ENCODE data around the gene DCXR. TPM values are rescaled to one million over a fixed set of nuclear protein-coding genes. Genes with fewer than 3 reads are reported as not detected.

Gene DCXR
- total RNA-seq, 4 donors from 2014 or later: 49.4 to 117 (median 71.3) TPM

- Histone ChIP-seq H3K9me3 (no peaks in the 10 kb centered on the region), H3K4me1 (no peaks in the 10 kb centered on the region), H3K27me3 (no peaks in the 10 kb centered on the region), H3K4me3 (no peak overlapping the region), H3K36me3 (no peaks in the 10 kb centered on the region), H3K27ac (peak overlapping the region; percentile 60 to 81 (median 66))
- WGBS, 2 donors (ENCODE audit: low coverage in 1 of 2): 80 to 84% methylated on average over 2 to 10 of the region's 19 CpGs
- in situ Hi-C loops (cut with MboI; ENCODE audit: low pct_ligation_motif_present in 1 of 4, low pct_unique_long_range_greater_than_20kb in 1 of 4, low sequenced_read_pairs in 3 of 4) (no loop called here), intact Hi-C loops (cut with DNase I; ENCODE audit: low total_unique reads) (no loop called here)
- TF ChIP-seq EP300 (IDR thresholded peaks at IDR 0.05; ENCODE audit: low read depth) (no peak), CTCF (IDR thresholded peaks at IDR 0.05) (no peak), POLR2AphosphoS5 (IDR thresholded peaks at IDR 0.05) (no peak), POLR2A (IDR thresholded peaks at IDR 0.05) (no peak)
- DNase-seq: no peak
These were observed 24.7 kb downstream of the DCXR start for GRCh38 chr17:82012640-82013295.

GRCh38 chr17:82012261-82012639 is 25.2 kb downstream of the DCXR start:
- intact Hi-C loops (cut with DNase I; ENCODE audit: low total_unique reads) (no loop called here), in situ Hi-C loops (cut with MboI; ENCODE audit: low pct_ligation_motif_present in 1 of 4, low pct_unique_long_range_greater_than_20kb in 1 of 4, low sequenced_read_pairs in 3 of 4) (no loop called here)
- 76% methylated on average over 14 of the region's 20 CpGs; no CpG with 5 or more reads in 1 of the 2 donors for WGBS, 2 donors (ENCODE audit: low coverage in 1 of 2)

GRCh38 chr17:82011617-82012187 is 25.8 kb downstream of the DCXR start:
- peak overlapping the region in 1 of 4 donors; percentile 81 for H3K27ac ChIP-seq
- no peak overlapping the region for H3K4me3 ChIP-seq
- DNase-seq: no peak
- intact Hi-C loops (cut with DNase I; ENCODE audit: low total_unique reads) (no loop called here), in situ Hi-C loops (cut with MboI; ENCODE audit: low pct_ligation_motif_present in 1 of 4, low pct_unique_long_range_greater_than_20kb in 1 of 4, low sequenced_read_pairs in 3 of 4) (no loop called here)
- 93% methylated on average over 16 of the region's 19 CpGs; no CpG with 5 or more reads in 1 of the 2 donors for WGBS, 2 donors (ENCODE audit: low coverage in 1 of 2)
- no peaks in the 10 kb centered on the region for H3K4me1 ChIP-seq
- H3K27me3 ChIP-seq: no peaks in the 10 kb centered on the region
- no peaks in the 10 kb centered on the region for H3K9me3 ChIP-seq
- no peak for TF ChIP-seq POLR2A (IDR thresholded peaks at IDR 0.05)
- no peak for TF ChIP-seq CTCF (IDR thresholded peaks at IDR 0.05)
- TF ChIP-seq POLR2AphosphoS5 (IDR thresholded peaks at IDR 0.05): no peak
- no peak for TF ChIP-seq EP300 (IDR thresholded peaks at IDR 0.05; ENCODE audit: low read depth)
- H3K36me3 ChIP-seq: no peaks in the 10 kb centered on the region

More at GRCh38 chr17:82012261-82012639, 25.2 kb downstream of the DCXR start:
- no peaks in the 10 kb centered on the region for H3K27me3 ChIP-seq
- no peaks in the 10 kb centered on the region for H3K4me1 ChIP-seq
- no peak for TF ChIP-seq POLR2AphosphoS5 (IDR thresholded peaks at IDR 0.05)
- no peak for TF ChIP-seq CTCF (IDR thresholded peaks at IDR 0.05)
- TF ChIP-seq EP300 (IDR thresholded peaks at IDR 0.05; ENCODE audit: low read depth): no peak
- no peak for TF ChIP-seq POLR2A (IDR thresholded peaks at IDR 0.05)
- H3K36me3 ChIP-seq: no peaks in the 10 kb centered on the region
- H3K27ac ChIP-seq: peak overlapping the region; percentile 60 to 81 (median 66)
- no peak overlapping the region for H3K4me3 ChIP-seq
- DNase-seq: no peak
- H3K9me3 ChIP-seq: no peaks in the 10 kb centered on the region

- Histone ChIP-seq H3K27ac (no peak overlapping the region), H3K36me3 (no peaks in the 10 kb centered on the region), H3K4me1 (no peaks in the 10 kb centered on the region), H3K9me3 (no peaks in the 10 kb centered on the region), H3K4me3 (no peak overlapping the region), H3K27me3 (no peaks in the 10 kb centered on the region)
- intact Hi-C loops (cut with DNase I; ENCODE audit: low total_unique reads): no loop called here
- no peak for TF ChIP-seq CTCF (IDR thresholded peaks at IDR 0.05)
- TF ChIP-seq POLR2AphosphoS5 (IDR thresholded peaks at IDR 0.05): no peak
- no peak for TF ChIP-seq POLR2A (IDR thresholded peaks at IDR 0.05)
- no peak for TF ChIP-seq EP300 (IDR thresholded peaks at IDR 0.05; ENCODE audit: low read depth)
- no peak for DNase-seq
- WGBS, 2 donors (ENCODE audit: low coverage in 1 of 2): 89 to 100% methylated on average over 2 to 39 of the region's 39 CpGs
- in situ Hi-C loops (cut with MboI; ENCODE audit: low pct_ligation_motif_present in 1 of 4, low pct_unique_long_range_greater_than_20kb in 1 of 4, low sequenced_read_pairs in 3 of 4): no loop called here
These were observed 26.6 kb downstream of the DCXR start for GRCh38 chr17:82010575-82011525.

Measured in transverse colon (tissue), 4 donors.